ENCODE measurements around the gene PPP2R3A. TPM values are rescaled to one million over a fixed set of nuclear protein-coding genes. Genes with fewer than 3 reads are reported as not detected.

Gene PPP2R3A
- total RNA-seq, 2 donors from 2014 or later: 9.0 to 25.9 TPM

GRCh38 chr3:135980343-135980742 is 14.8 kb downstream of the PPP2R3A start:
- WGBS: 65% methylated on average over 2 of the region's 2 CpGs
- DNase-seq (ENCODE audit: low spot score): no peak
- intact Hi-C loops (cut with DNase I): no loop called here

GRCh38 chr3:135981701-135982403 is 16.3 kb downstream of the PPP2R3A start:
- no peaks in the 10 kb centered on the region for H3K36me3 ChIP-seq
- DNase-seq (ENCODE audit: low spot score): no peak
- no peaks in the 10 kb centered on the region for H3K27me3 ChIP-seq (replicated peaks; ENCODE audit: insufficient read depth)
- no peaks in the 10 kb centered on the region for H3K9me3 ChIP-seq
- H3K4me3 ChIP-seq: no peak overlapping the region
- TF ChIP-seq POLR2A (IDR thresholded peaks at IDR 0.05) (no peak), CTCF (IDR thresholded peaks at IDR 0.05) (no peak), POLR2AphosphoS5 (IDR thresholded peaks at IDR 0.05) (no peak)
- WGBS: 72% methylated on average over 4 of the region's 4 CpGs
- H3K27ac ChIP-seq: no peak overlapping the region
- H3K4me1 ChIP-seq (replicated peaks): no peaks in the 10 kb centered on the region
- intact Hi-C loops (cut with DNase I): no loop called here

More at GRCh38 chr3:135980343-135980742, 14.8 kb downstream of the PPP2R3A start:
- no peaks in the 10 kb centered on the region for H3K9me3 ChIP-seq
- no peaks in the 10 kb centered on the region for H3K27me3 ChIP-seq (replicated peaks; ENCODE audit: insufficient read depth)
- TF ChIP-seq POLR2A (IDR thresholded peaks at IDR 0.05) (no peak), CTCF (IDR thresholded peaks at IDR 0.05) (no peak), POLR2AphosphoS5 (IDR thresholded peaks at IDR 0.05) (no peak)
- no peak overlapping the region for H3K27ac ChIP-seq
- no peaks in the 10 kb centered on the region for H3K36me3 ChIP-seq
- H3K4me1 ChIP-seq (replicated peaks): no peaks in the 10 kb centered on the region
- no peak overlapping the region for H3K4me3 ChIP-seq

GRCh38 chr3:135982404-135982761 is 16.9 kb downstream of the PPP2R3A start:
- H3K36me3 ChIP-seq: no peaks in the 10 kb centered on the region
- TF ChIP-seq POLR2AphosphoS5 (IDR thresholded peaks at IDR 0.05): no peak
- no peak for TF ChIP-seq CTCF (IDR thresholded peaks at IDR 0.05)
- no peak for TF ChIP-seq POLR2A (IDR thresholded peaks at IDR 0.05)
- 100% methylated on average over 1 of the region's 1 CpG for WGBS
- no peak overlapping the region for H3K4me3 ChIP-seq
- no peaks in the 10 kb centered on the region for H3K27me3 ChIP-seq (replicated peaks; ENCODE audit: insufficient read depth)
- no peak for DNase-seq (ENCODE audit: low spot score)
- no peaks in the 10 kb centered on the region for H3K9me3 ChIP-seq
- H3K4me1 ChIP-seq (replicated peaks): no peaks in the 10 kb centered on the region
- intact Hi-C loops (cut with DNase I): no loop called here
- no peak overlapping the region for H3K27ac ChIP-seq

- no peak overlapping the region for H3K4me3 ChIP-seq
- DNase-seq (ENCODE audit: low spot score): no peak
- WGBS: 64% methylated on average over 5 of the region's 5 CpGs
- H3K27ac ChIP-seq: no peak overlapping the region
- H3K27me3 ChIP-seq (replicated peaks; ENCODE audit: insufficient read depth): no peaks in the 10 kb centered on the region
- no peaks in the 10 kb centered on the region for H3K4me1 ChIP-seq (replicated peaks)
- no peaks in the 10 kb centered on the region for H3K36me3 ChIP-seq
- no peak for TF ChIP-seq POLR2AphosphoS5 (IDR thresholded peaks at IDR 0.05)
- no peak for TF ChIP-seq CTCF (IDR thresholded peaks at IDR 0.05)
- TF ChIP-seq POLR2A (IDR thresholded peaks at IDR 0.05): no peak
- intact Hi-C loops (cut with DNase I): no loop called here
- H3K9me3 ChIP-seq: no peaks in the 10 kb centered on the region
These were observed 17.5 kb downstream of the PPP2R3A start for GRCh38 chr3:135982922-135983581.

GRCh38 chr3:135987661-135988060 is 22.1 kb downstream of the PPP2R3A start:
- WGBS: 95% methylated on average over 2 of the region's 2 CpGs
- TF ChIP-seq POLR2AphosphoS5 (IDR thresholded peaks at IDR 0.05) (no peak), POLR2A (IDR thresholded peaks at IDR 0.05) (no peak), CTCF (IDR thresholded peaks at IDR 0.05) (no peak)
- Histone ChIP-seq H3K4me1 (replicated peaks) (no peaks in the 10 kb centered on the region), H3K36me3 (no peaks in the 10 kb centered on the region), H3K27me3 (replicated peaks; ENCODE audit: insufficient read depth) (no peaks in the 10 kb centered on the region), H3K4me3 (no peak overlapping the region), H3K9me3 (no peaks in the 10 kb centered on the region), H3K27ac (no peak overlapping the region)
- intact Hi-C loops (cut with DNase I): no loop called here
- DNase-seq (ENCODE audit: low spot score): no peak

All from prostate gland (tissue), 2 donors.